ENCODE data around the gene LSMEM2. TPM values are rescaled to one million over a fixed set of nuclear protein-coding genes. Genes with fewer than 3 reads are reported as not detected.

The LSMEM2 gene
- total RNA-seq, 2 donors from 2014 or later = not detected

DNA sequence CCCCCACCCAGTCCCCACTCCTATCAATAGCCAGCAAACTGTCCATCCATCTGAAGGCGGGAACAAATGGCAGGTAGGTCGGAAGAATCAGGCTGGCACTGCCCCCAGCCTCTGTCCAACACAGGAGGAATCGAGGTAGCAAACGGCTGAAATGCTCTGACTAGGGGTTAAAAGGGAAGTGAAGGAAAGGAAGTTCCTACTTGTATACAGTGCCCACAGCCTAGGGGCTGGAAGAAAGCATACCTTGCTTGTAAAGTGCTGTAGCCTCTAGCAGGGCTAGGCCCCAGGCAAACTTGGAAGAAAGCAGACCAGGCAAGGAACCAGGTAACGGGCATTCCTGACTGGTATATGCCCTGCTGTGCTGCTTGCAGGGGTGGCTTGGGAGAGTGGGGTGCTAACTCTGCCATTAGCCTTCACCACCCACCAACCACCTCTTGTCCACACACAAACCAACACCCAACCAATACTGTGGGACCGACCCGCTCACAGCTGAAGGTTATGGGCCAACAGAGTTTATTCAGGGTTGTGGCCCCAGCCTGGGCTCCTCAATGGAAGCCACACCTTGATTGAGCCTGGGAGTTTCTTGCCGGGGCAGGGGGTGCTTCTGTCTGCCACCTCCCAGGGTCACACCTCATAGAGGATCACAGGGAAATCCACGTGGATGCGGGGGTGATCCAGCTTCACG, 46.8 kb downstream of the LSMEM2 start:
- H3K27me3 ChIP-seq (replicated peaks; ENCODE audit: insufficient read depth) = no peaks in the 10 kb centered on the region
- H3K36me3 ChIP-seq = peaks cover 20% of the 10 kb centered on the region
- no peak overlapping the region for H3K4me3 ChIP-seq
- H3K4me1 ChIP-seq (ENCODE audit: control insufficient read depth in 1 of 2, low read depth in 2 of 2) = peaks cover 19 to 31% of the 10 kb centered on the region in 2 donors
- TF ChIP-seq, protein P1, sequence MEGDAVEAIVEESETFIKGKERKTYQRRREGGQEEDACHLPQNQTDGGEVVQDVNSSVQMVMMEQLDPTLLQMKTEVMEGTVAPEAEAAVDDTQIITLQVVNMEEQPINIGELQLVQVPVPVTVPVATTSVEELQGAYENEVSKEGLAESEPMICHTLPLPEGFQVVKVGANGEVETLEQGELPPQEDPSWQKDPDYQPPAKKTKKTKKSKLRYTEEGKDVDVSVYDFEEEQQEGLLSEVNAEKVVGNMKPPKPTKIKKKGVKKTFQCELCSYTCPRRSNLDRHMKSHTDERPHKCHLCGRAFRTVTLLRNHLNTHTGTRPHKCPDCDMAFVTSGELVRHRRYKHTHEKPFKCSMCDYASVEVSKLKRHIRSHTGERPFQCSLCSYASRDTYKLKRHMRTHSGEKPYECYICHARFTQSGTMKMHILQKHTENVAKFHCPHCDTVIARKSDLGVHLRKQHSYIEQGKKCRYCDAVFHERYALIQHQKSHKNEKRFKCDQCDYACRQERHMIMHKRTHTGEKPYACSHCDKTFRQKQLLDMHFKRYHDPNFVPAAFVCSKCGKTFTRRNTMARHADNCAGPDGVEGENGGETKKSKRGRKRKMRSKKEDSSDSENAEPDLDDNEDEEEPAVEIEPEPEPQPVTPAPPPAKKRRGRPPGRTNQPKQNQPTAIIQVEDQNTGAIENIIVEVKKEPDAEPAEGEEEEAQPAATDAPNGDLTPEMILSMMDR (IDR thresholded peaks at IDR 0.05) = no peak
- ATAC-seq (ENCODE audit: insufficient number of reproducible peaks, low FRiP score, low read depth) (no peak), DNase-seq (ENCODE audit: low spot score) (no peak)
- no peaks in the 10 kb centered on the region for H3K9me3 ChIP-seq
- H3K27ac ChIP-seq = no peak overlapping the region

DNA sequence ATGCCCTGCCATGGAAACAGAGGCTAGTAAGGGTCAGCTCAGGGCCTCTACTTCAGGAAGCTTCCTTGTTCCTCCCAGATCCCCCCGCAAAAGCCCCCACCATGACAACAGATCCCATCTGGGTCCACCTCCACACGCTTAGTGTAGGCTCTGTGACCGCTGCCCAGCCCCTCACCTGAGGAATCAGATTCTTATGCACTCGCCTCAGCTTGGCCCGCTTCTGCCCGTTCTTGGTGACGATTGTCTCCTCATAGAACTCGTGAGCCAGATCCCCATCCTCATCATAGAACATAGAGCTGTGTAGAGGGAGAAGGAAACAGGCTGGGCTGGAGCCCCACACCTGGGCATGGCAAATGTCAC, 47.3 kb downstream of the LSMEM2 start:
- DNase-seq (ENCODE audit: low spot score) (no peak), ATAC-seq (ENCODE audit: insufficient number of reproducible peaks, low FRiP score, low read depth) (no peak)
- Histone ChIP-seq H3K4me3 (no peak overlapping the region), H3K9me3 (no peaks in the 10 kb centered on the region), H3K27ac (no peak overlapping the region), H3K27me3 (replicated peaks; ENCODE audit: insufficient read depth) (no peaks in the 10 kb centered on the region), H3K36me3 (peaks cover 25% of the 10 kb centered on the region), H3K4me1 (ENCODE audit: control insufficient read depth in 1 of 2, low read depth in 2 of 2) (peaks cover 19 to 30% of the 10 kb centered on the region in 2 donors)
- TF ChIP-seq, protein P1 (IDR thresholded peaks at IDR 0.05) = no peak

DNA sequence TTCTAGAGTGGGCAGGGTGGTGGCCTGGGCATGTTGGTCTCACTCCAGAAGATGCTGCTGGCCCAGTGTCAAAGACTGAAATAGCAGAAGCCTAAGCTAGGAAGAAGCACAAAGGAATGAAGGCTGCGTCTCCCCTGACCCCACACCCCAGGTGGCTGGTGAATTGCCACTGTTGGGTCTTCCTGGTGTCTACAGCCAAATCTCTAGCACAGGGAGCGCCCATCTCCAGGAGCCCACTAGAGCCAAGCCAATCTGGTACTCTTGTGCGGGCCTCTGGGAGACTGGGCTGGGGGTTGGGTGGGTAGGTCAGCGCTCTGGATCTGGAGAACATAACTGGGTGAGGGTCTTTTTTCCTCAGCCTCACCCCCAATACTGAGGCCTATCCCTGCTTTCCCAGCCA, 48.2 kb downstream of the LSMEM2 start:
- Histone ChIP-seq H3K36me3 (peaks cover 35% of the 10 kb centered on the region), H3K27ac (peak overlapping the region in 1 of 2 donors; percentile 65), H3K4me3 (peak overlapping the region; percentile 90), H3K27me3 (replicated peaks; ENCODE audit: insufficient read depth) (no peaks in the 10 kb centered on the region), H3K4me1 (ENCODE audit: control insufficient read depth in 1 of 2, low read depth in 2 of 2) (peaks cover 17 to 26% of the 10 kb centered on the region in 2 donors), H3K9me3 (no peaks in the 10 kb centered on the region)
- ATAC-seq (ENCODE audit: insufficient number of reproducible peaks, low FRiP score, low read depth) (no peak), DNase-seq (ENCODE audit: low spot score) (no peak)
- TF ChIP-seq, protein P1 (IDR thresholded peaks at IDR 0.05) = no peak

DNA sequence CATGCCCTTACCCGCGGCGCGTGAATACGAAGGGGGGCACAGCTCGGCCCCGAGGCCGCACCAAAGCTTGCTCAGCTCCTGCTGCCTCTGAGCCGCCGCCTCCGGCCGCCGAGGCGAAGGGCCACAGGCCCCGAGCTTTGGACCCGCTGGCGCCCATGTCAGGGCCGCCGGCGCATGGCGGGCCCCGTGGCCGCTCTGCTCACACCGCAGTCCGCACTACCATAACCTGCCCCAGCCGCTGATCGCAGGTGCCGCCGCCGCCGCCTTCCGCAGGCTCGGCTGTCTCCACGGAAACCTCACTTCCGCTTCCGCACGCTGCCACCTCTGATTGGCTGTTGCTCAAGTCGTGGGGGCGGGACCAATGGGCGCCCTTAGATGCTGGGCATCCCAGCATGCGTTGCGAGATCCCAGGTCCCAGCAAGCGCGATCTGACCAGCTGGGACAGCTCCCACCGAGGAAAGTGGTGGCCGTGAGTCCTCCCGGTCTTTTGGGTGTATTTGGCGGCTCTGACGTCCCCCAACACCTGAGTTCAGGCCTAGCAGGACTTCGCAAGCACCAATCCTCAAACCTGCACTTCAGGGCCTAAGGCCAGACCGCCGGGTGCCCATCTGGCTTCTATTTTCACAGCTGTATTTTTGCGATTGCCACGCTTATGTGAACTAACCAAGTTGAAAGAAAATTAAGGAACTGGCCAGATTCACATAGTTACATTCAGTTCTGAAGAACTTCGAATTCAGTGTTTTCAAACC, 49.2 kb downstream of the LSMEM2 start, which contains the start of gene TUSC2:
TUSC2 (minus strand) TSS at position 281 of the 749 bp plus-strand sequence; CDS start at position 157, 124 bp downstream.
- TF ChIP-seq, protein P1 (IDR thresholded peaks at IDR 0.05) = no peak
- Histone ChIP-seq H3K27me3 (replicated peaks; ENCODE audit: insufficient read depth) (no peaks in the 10 kb centered on the region), H3K4me3 (peak within 1 kb of the TSS; percentile 90), H3K4me1 (ENCODE audit: control insufficient read depth in 1 of 2, low read depth in 2 of 2) (peaks cover 13 to 24% of the 10 kb centered on the region in 2 donors), H3K36me3 (peaks cover 36% of the 10 kb centered on the region), H3K27ac (peak within 1 kb of the TSS; percentile 65 to 80), H3K9me3 (no peaks in the 10 kb centered on the region)
- ATAC-seq (ENCODE audit: insufficient number of reproducible peaks, low FRiP score, low read depth) (peak; percentile 71), DNase-seq (ENCODE audit: low spot score) (peak; percentile 95)

DNA sequence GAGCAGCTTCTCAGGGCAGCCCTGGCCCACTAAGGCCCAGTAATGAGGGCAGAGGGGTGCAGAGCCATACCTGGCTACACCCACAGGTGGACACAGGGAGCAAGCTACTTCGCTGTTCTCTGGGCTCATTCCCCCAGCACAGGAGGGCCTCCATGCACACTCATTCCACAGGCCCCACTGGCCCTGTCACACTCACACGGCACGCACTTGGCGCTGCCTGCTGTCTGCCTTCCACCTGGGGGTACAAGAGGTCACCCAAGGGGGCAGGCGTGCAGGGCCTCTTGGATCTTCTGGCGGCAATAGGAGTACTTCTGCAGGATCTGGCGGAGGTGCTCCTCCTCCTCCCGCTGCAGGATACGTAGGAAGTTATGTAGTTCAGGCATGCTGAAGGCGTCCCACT, 51.4 kb downstream of the LSMEM2 start:
- H3K36me3 ChIP-seq = peaks cover 36% of the 10 kb centered on the region
- H3K27me3 ChIP-seq (replicated peaks; ENCODE audit: insufficient read depth) = no peaks in the 10 kb centered on the region
- DNase-seq (ENCODE audit: low spot score) (no peak), ATAC-seq (ENCODE audit: insufficient number of reproducible peaks, low FRiP score, low read depth) (no peak)
- H3K27ac ChIP-seq = no peak overlapping the region
- no peak overlapping the region for H3K4me3 ChIP-seq
- no peaks in the 10 kb centered on the region for H3K9me3 ChIP-seq
- H3K4me1 ChIP-seq (ENCODE audit: control insufficient read depth in 1 of 2, low read depth in 2 of 2) = peaks cover 31 to 41% of the 10 kb centered on the region in 2 donors
- TF ChIP-seq, protein P1 (IDR thresholded peaks at IDR 0.05) = no peak

Measured in thoracic aorta (tissue), 2 donors.